NCI-H1417 (cell line): ENCODE measurements around the gene COX17.
"Not testable (repeated sequence)": the region's sequence is repeated elsewhere in the genome, so short reads cannot be mapped to it uniquely, and the experiment has no call there.

ENCODE experiments used
- DNase-seq, 3 experiments: peaks; one replicate each; lab custom pipeline; 2025; lab: John Stamatoyannopoulos, UW

Gene COX17, protein sequence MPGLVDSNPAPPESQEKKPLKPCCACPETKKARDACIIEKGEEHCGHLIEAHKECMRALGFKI

DNA sequence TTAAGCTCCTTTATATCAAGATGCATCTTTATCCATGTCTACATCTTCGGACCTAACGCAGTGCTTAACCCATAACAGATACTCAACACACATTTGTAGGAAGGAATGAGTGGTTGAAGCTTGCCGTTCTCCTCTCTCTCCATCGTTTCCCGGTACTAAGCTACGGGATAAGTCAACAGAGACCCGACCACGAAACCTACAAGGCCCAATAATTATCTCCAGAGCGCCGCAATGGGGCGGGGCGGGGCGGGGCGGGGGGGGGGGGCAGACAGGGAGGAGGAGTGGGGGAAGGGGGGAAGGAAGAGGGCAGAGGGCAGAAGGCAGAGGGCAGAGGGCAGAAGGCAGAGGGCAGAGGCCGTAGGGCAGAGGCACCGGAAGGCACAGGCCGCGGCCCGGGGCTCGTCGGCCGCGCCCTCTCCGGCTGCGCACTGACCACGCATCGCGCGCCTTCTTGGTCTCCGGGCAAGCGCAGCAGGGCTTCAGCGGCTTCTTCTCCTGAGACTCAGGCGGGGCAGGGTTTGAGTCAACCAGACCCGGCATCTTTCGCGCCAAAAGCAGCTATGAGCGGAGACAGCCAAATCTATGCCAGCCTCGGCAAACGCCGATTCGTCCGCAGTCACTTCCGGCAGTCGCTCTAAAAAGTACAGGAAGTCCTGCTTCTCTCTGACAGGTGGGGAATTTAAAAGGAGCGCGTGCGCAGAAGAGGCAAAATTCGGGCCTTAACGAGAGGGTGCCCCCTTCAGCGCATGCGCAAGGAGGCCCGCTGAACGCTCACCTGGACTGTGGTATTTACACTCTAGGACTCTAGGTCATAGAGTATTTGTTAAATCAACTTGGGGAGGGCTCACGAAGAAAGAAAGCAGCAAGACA, at the start of gene COX17:
Gene COX17, minus strand, starts transcription at position 636 of the 870 bp plus-strand sequence. Its CDS starts 96 bp downstream, at position 540.
- DNase-seq = peak; percentile 96 to 100 (median 97)

DNA sequence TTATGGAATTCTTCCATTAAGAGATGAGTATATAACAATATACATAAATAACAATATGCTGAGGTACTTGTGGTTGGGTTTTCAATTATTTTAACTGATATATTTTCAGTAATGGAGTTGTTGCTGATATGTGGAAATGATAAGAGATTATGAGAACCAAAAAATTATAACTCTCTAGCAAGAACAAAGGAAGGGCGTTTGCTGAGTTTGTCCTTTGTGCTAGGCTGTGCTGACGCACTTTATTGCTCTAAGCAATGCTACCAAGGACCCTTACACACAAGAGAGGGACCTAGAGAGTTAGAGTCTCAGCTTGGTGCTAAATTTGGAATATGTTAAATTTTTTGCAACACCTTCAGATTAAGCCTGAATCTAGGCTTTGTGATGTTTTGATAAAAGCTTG, 49.7 kb upstream of the COX17 start:
- DNase-seq = no peak

DNA sequence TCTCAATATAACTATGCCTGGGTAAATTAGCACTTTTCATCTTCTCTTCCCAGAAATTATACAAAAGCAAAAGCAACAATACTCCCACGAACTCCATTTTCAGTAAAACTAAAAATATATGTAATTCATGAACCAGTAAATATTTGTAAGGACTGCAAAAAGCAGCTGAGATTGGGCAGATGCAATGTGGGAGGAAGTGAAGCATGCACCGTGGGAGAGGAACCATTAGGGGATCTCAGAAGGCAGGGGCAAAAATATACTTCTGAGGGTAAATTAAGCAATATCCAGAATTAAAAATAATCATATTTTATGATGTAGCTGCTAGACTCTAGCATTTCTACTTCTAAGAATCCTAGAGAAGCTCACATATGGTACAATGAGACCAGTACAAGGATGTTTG, 45.8 kb upstream of the COX17 start:
- DNase-seq = peak in 1 of 3 experiments; percentile 14

DNA sequence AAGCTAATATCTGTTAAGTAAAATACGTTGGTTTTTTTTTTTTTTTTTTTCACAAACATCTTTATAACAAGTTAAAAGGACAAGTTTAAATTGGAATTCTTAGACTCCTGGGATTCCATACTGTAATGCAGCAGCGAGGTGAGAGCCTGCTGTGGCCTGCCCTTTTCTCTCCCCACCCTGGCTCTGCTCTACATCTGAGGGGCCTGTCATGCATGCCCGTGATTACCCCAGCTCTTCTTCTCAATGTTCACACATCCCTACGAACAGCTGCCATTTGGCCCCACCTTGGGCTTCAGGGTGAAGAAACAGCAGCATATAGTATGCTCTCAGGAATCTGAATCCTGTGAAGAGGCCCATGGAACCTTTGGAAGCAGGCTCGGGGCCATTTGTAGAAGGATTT, 40.3 kb upstream of the COX17 start:
- DNase-seq = no peak

DNA sequence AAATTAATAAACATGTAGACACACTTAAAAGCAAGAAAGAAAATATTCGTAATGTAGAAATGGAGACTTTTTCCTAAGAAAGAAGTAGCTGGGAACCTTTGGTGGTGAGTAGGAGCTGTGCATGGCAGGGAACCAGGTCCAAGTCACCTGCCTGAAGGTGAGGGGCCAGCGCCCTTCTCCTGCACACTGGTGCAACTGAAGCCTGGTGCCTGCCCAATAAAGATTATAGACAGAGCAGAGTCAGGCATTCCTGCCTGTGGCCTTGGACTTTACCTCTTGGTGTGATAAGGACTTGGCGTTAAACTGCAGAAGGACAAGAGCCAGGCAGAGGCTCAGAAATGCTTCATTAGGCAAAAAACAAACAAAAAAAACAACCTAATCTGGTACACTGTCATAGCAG, 39.8 kb upstream of the COX17 start:
- DNase-seq = no peak

DNA sequence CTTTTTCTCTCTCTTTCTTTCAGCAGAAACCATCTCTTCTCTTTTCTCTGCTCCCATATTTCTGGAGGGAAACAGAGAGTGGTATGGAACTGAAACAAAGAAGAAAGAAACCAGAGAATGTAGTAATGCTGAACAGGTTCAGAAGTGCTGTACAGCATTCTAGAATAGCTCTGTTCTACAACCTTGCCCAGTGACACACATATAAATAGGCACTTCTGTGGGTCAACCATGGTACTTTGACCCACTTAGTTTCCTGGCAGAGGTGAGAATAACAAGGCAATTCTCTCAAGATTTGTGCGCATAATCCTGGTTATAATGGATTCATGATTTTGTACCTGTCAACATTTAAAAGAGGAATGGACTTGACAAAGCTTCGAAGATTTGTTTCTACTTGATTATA, 37.9 kb upstream of the COX17 start:
- DNase-seq = no peak

DNA sequence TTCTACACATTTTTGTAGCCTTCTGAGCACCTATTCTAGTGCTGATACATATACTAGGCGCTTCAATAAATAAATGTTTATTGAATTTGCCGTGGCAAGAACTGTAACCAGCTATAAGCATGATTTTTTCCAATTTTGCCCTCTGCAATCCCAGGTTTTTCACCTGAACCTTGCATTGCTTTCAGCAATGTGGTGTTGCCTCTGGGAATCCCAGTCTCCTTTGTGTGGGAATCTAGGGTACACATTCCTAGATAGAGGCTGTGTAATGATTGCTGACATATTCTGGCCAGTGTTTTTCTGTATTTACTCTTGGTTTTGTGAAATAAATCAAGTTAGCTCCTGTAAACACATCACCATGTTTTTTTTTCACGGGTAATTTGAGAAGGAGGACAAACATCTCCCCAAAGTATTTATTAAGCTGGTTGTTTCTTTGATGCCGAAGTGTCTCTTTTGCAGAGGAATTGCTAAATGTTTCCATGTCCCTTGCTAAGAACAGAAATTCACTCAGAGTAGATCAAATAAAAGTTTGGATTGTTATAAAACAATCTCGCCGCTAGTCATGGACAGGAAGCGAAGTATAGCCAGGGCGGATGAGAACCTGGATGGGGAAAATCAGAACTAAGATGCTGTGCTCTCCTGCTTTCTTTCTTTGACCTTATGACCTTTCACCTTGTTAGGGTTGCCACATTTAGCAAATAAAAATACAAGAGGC, 26.8 kb upstream of the COX17 start:
- DNase-seq = peak in 2 of 3 experiments; percentile 36 to 62

DNA sequence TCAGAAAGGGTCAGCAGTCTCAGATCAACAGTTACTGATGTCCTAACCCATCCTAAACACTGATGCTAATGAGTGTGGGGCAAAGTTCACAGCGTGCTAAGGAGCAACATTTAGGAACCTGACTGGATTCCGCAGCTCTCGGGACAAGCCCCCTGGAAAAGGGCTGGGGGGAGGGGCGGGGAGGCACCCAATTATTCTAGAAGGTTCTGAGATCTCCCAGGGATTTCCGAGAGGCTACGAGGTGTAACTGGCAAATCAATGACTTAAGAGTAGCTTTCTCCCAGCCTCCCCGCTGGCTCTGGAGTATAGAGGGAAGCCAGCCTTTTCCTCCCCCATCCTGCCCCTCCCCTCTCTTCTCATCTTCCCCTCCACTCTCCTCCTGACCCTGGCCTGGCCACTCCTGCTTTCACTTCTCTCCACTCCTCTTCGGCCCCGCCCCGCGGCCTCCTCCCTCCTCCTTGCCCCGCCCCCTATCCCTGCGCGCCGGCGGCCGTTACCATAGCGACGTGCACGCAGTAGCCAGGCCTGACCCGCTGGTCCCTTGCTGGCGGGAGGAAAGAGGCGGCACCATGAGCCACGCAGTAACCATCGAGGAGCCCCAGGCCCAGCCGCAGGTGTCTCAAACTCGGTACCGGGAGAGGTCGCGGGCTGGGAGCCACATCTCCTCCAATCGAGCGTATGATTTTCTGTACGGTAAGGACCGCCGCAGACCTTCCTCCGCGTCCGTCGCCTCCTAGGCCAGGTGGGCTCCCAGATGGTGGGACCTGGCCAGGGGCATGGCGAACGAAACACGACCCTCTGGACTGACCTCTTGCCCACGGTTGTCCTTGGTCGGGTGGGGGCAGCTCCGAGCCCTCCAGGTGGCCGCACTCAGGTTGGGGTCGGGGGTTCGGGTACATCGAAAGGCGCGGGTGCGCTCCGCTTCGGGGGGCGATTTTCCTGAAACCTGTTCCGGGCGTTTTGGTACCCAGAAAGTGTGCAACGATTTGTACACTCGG, 25.6 kb upstream of the COX17 start, which contains the start of gene CFAP91:
Gene CFAP91, plus strand, starts transcription at position 493 of the 998 bp plus-strand sequence. Its CDS starts 77 bp downstream, at position 570.
- peak; percentile 94 to 98 (median 96) for DNase-seq

DNA sequence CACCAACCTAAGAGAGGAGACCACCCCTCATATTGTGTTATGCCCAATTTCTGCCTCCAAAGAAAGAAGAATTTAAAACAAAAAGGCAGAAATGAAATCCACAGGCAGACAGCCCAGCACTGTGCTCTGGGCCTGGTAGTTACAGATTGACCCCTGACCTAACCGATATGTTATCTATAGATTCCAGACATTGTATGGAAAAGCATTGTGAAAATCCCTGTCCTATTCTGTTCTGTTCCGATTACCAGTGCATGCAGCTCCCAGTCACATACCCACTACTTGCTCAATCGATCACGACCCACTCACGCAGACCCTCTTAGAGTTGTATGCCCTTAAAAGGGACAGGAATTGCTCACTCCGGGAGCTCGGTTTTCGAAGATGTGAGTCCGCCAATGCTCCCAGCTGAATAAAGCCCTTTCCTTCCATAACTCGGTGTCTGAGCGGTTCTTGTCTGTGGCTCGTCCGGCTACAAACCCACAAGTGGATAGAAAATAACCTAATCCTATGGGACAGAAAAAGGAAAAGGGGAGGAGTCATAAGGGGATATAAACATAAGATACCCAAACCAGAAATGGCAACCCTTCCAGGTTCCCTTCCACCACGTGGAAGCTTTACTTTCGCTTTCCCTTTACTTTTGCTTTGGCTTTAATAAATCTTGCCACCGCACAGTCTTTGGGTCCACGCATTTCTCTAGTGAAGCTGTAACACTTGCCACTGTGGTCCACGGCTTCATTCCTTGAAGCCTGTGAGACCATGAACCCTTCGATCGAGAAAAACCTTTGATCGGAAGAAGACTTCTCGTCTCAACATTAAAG, 23.9 kb upstream of the COX17 start:
- DNase-seq = no peak

DNA sequence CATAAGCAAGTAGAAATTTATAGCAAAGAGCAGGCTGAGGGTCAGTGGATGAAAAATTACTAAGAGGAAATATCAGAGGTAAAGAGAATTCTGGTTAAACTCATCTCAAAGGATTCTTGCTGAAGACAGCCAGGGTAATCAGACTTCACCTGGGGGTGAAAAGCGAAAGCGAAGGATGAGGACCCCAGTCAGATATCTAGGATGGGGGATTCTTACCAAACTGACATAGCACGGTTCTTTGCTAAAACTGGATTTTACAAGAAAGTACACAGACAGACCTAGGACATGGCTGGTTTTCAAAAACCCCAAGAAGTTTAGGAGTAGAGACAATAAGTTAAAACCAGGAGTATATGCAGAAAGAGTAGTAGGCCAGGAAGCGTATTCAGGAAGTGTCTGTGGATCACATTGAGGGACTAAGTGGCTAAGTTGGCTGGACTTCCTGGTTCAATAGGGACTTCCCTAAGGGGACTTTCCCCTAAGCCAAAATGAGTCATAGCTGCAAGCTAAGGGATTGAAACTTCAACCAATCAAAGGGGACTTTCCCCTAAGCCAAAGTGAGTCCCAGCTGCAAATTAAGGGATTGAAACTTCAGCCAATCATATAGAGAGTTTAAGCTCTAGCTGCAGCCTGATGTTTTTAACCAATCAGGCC, 23.2 kb upstream of the COX17 start:
- DNase-seq = no peak

DNA sequence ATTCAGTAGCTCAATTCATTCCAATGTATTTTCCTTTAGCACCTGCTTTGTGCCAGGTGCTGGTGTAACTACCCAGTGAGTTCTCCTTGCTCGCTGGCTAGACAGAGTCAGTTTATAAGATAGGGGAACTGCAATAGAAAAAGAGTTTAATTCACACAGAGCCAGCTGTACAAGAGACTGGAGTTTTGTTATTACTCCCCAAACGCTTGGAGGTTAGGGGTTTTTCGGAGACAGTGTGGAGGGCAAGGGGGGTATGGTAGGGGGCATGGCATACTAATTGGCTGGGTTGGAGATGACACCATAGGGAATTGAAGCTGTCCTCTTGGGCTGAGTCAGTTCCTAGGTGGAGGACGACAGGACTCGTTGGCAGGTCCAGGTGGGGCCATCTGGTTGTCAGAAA, 20.2 kb upstream of the COX17 start:
- no peak for DNase-seq

DNA sequence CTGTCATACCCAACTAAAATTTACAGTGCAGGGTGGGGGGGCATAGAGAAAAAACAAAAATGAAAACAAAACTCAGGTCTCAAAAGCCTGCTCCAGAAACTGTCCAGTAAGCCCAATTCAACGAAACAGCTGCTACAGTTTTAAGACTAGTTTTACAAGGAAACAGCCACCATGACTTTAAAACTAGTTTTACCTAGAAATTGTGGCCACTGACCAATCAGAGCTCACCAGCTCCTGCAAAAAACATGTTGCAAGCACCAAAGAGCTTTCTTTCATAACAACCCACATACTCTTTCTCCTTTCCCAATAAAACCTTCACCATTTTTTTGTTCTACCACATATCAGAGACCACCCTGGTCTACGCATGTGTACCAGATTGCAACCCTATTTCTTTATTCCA, 18.3 kb upstream of the COX17 start:
- DNase-seq = no peak

DNA sequence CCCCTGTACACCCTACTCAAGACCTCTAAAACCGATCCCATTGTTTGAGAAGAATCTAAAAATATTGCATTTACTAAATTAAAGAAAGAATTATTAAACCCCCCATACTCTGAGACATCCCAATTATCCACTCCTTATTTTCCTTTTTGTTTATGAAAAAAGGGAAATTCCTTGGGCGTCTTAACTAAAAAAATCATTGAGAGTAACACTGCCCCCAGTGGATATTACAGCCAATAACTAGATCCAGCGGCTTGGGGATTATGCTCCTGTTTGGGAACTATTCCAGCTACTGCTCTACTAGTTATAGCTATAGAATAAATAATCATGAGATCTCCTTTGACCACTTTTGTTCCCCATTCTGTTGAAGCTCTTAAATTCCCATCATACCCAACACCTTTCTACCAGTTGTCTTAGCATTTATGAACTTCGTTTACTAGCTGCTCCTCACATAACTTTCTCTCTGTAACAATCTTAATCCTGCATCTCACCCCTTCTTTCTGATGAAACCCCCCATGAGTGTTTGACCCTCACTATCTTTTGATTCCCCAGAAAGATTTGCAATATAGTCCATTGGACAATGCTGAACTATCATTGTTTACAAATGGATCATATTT, 12.9 kb upstream of the COX17 start:
- no peak for DNase-seq

DNA sequence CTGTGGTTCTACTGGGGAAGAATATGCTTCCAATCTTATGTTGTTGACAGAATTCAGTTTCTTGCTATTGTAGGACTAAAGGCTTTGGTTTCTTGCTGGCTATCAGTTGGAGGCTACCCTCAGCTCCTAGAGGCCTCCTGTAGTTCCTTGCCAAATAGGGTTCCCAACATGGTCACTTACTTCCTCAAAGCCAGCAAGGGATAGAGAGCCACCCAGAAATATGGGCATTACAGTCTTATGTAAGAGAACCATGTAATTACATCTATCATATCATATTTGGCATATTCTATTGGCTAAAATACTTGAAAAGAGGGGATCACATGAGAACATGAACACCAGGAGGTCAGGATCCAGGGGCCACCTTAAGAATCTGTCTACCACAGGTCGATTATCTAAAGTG, 6.2 kb upstream of the COX17 start:
- no peak for DNase-seq

DNA sequence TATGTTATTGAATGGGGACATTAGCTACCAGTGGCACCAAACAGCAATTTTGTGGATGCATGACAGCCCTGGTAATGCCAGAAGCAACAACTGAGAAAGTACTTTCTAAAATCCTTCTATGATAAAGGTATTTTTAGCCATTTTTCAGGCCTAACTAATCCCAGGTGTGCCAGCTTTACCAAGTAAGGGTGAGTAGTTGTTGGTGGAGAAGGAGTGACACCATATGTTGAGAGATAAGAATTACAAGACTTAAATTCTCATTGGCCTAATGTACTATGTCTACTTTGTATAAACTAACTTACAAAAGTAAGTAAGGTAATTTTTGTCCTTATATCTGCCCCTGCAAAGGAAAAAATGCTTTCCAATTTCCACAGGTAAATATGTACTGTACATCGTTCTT, 4.1 kb upstream of the COX17 start:
- peak in 1 of 3 experiments; percentile 50 for DNase-seq

DNA sequence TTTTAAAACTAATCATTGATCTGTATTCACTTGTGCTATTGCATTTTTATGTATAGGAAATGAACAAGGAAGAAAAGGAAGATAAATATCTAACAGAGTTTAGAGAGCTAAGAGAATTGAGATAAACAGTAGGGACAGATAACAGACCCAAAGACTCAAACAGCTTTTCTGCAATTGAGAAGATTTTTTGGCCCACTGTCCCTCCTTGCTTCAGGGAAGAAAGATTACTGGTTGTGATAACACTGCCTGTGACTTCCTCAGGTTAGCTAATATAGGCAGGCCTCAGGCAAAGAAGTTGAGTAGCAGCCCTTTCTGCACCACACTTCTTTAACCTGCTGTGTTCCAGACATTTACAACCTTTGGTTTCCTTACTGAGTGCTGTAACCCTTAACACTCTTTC, 2.7 kb upstream of the COX17 start:
- no peak for DNase-seq

DNA sequence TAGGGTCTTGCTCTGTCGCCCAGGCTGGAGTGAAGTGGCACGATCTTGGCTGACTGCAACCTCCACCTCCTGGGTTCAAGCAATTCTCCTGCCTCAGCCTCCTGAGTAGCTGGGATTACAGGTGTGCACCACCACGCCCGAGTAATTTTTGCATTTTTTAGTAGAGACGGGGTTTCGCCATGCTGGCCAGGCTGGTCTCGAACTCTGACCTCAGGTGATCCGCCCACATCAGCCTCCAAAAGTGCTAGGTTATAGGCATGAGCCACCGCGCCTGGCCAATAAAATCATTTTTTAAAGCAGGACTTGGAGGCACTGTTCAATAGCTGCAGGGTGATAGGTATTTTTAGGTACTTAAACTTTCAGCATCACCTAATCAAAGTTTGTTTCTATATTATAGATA, 1.0 kb upstream of the COX17 start:
- DNase-seq = not testable (repeated sequence)

DNA sequence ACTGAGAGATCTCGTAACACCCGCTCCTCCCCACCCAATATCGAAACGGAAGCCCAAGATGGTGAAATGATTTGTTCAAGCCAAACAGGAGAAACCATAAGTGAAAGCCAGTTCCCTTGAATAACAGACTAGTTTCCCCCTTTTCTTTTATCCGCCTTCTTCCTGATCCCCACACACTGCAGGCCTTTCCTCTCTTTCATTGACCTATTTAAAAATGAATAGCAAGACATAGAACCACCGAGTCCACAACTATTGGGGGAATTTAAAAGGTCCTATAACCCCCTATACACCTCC, 382 bp upstream of the COX17 start:
- DNase-seq = no peak

DNA sequence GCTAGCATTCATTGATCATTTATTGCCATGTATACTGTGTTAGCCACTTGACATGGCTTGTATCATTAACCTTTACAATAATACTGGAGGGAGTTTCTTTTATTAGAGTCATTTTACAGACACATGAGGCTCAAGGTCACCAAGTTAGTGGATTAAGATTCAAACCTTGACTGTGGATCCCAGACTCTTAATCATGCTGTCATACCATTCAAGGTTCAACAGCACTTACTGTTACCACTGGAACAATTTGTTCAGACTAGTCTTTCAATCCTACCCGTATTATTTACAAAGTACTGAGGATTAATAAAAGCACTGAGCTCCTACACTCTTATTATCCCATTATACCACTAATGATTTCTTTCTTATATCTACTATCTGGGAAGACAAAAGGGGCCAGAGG, 1.2 kb downstream of the COX17 start:
- DNase-seq = no peak

DNA sequence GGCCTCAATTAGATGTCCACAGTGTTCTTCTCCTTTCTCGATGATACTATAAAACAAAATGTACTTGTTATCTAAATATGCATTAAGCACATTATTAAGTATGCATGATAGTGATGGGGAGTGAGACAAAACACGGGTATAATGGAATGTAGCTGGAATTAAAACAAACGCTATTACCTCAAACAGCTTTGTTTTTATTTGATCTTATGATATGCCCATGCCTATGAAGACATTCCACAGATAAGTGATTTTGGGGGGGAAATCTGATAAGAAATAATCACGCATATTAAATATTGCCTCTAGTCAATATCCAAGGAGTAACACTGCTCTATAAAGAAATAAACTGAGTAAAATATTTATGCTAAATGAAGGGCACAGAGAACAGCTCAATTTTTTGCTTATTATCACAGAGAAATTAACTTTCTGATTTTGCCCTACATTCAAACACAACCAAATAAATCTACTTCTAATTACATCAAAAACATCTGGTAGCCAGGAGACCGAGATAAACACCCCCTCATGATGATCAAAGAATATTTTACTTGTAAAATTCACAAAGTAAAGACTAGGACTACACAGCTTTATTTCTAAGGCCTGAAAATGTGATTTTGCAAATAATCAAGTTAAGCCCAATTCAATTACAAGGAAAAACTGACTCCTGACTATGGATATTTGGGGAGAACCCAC, 1.9 kb downstream of the COX17 start:
- DNase-seq = no peak
